Karpas-422 (cell line): ENCODE measurements around the gene HAGHL. TPM values are rescaled to one million over a fixed set of nuclear protein-coding genes. Genes with fewer than 3 reads are reported as not detected.
"Not testable (repeated sequence)": the region's sequence is repeated elsewhere in the genome, so short reads cannot be mapped to it uniquely, and the experiment has no call there.

Experiments
- DNase-seq: peaks from one replicate; pipeline ENCODE4 v3.0.0-alpha.2; 2015
- H2AFZ ChIP-seq: fragments of 200-600 bp; sonication (generic); 2 replicates; pipeline ENCODE4 v1.6.1; 2014; ENCODE audit warnings: antibody characterized with exemption, low read length, mixed read lengths
- H3K27ac ChIP-seq: fragments of 200-600 bp; sonication (generic); 2 replicates; pipeline ENCODE4 v1.5.1; 2014; ENCODE audit warnings: mild to moderate bottlenecking, low read length, moderate library complexity
- H3K27me3 ChIP-seq: fragments of 200-600 bp; sonication (generic); 2 replicates; pipeline ENCODE4 v1.6.1; 2014; ENCODE audit warnings: low read length, mixed read lengths
- H3K36me3 ChIP-seq: fragments of 200-600 bp; sonication (generic); 2 replicates; pipeline ENCODE4 v1.6.1; 2014; ENCODE audit warnings: low read length, mixed read lengths; ENCODE audit not compliant: insufficient read depth
- H3K4me1 ChIP-seq: fragments of 200-600 bp; sonication (generic); 2 replicates; pipeline ENCODE4 v1.6.1; 2014; ENCODE audit warnings: mild to moderate bottlenecking, low read length, mixed read lengths
- H3K4me2 ChIP-seq: fragments of 200-600 bp; sonication (generic); 2 replicates; pipeline ENCODE4 v1.6.1; 2014; ENCODE audit warnings: low read length, low read depth, mild to moderate bottlenecking; ENCODE audit not compliant: poor library complexity, severe bottlenecking
- H3K4me3 ChIP-seq: fragments of 200-600 bp; sonication (generic); 2 replicates; pipeline ENCODE4 v1.5.1; 2014; ENCODE audit warnings: mild to moderate bottlenecking, antibody characterized with exemption, low read length, mixed read lengths
- H3K79me2 ChIP-seq: fragments of 200-600 bp; sonication (generic); 2 replicates; pipeline ENCODE4 v1.6.1; 2014; ENCODE audit warnings: mild to moderate bottlenecking, low read length, mixed read lengths
- H3K9ac ChIP-seq: fragments of 200-600 bp; sonication (generic); 2 replicates; pipeline ENCODE4 v1.6.0; 2014; ENCODE audit warnings: low read length
- H3K9me2 ChIP-seq: fragments of 200-600 bp; sonication (generic), shearing (Covaris generic); replicated peaks from 2 replicates; pipeline ENCODE4 v1.6.0; 2014; ENCODE audit warnings: mild to moderate bottlenecking, low read length, moderate library complexity; ENCODE audit not compliant: insufficient read depth
- H3K9me3 ChIP-seq: fragments of 300-700, 200-600 bp; sonication (generic); 2 replicates; pipeline ENCODE4 v1.6.1; 2014; ENCODE audit warnings: low read length, mixed read lengths
- H4K20me1 ChIP-seq: fragments of 200-600 bp; sonication (generic); 2 replicates; pipeline ENCODE4 v1.6.1; 2014; ENCODE audit warnings: mild to moderate bottlenecking, antibody characterized with exemption, low read length, low read depth; ENCODE audit not compliant: insufficient read depth
- small RNA-seq: library from RNA; depleted of rRNA; stranded (forward); fragments of <200 nt; gene quantifications from one replicate; pipeline ENCODE3, GENCODE V24; 2014
- total RNA-seq: library from RNA; depleted of rRNA; stranded (reverse); fragments of >200 nt; shearing (Covaris generic); gene quantifications from 2 replicates; pipeline ENCODE4 v1.2.3, GENCODE V29; 2014; ENCODE audit warnings: low replicate concordance; rRNA removed

Gene HAGHL
- total RNA-seq, 1 experiment from 2014 or later: 57.4 TPM

- not testable (repeated sequence) for H3K27me3 ChIP-seq, H2AFZ ChIP-seq, H3K4me1 ChIP-seq, H4K20me1 ChIP-seq, H3K27ac ChIP-seq, H3K9me2 ChIP-seq, H3K4me3 ChIP-seq, DNase-seq, H3K9me3 ChIP-seq, H3K79me2 ChIP-seq, H3K9ac ChIP-seq, H3K36me3 ChIP-seq, H3K4me2 ChIP-seq
Measured at GRCh38 chr16:776298-776697, 49.4 kb downstream of the HAGHL start.

DNA sequence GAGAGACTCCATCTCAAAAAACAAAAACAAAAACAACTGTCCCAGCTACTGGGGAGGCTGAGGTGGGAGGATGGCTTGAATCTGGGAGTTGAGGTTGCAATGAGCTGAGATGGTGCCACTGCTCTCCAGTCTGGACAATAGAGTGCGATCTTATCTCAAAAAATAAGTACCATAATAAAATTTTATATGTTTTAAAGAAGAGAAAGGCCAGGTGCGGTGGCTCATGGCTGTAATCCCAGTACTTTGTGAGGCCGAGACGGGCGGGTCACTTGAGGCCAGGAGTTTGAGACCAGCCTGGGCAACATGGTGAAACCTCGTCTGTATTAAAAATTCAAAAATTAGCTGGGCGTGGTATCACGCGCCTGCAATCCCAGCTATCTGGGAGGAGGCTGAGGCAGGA, 49.9 kb downstream of the HAGHL start:
- H3K9ac ChIP-seq: no peak overlapping the region

GRCh38 chr16:777826-778225, 50.9 kb downstream of the HAGHL start:
- H3K9ac ChIP-seq: no peak overlapping the region
- DNase-seq: no peak
- H3K9me2 ChIP-seq: no peaks in the 10 kb centered on the region
- H3K27me3 ChIP-seq: no peaks in the 10 kb centered on the region
- no peaks in the 10 kb centered on the region for H3K79me2 ChIP-seq
- no peak overlapping the region for H3K4me3 ChIP-seq
- no peaks in the 10 kb centered on the region for H4K20me1 ChIP-seq
- H3K9me3 ChIP-seq: no peaks in the 10 kb centered on the region
- H3K36me3 ChIP-seq: no peaks in the 10 kb centered on the region
- no peak overlapping the region for H2AFZ ChIP-seq
- H3K4me2 ChIP-seq: no peak overlapping the region
- peaks cover 3% of the 10 kb centered on the region for H3K4me1 ChIP-seq
- H3K27ac ChIP-seq: no peak overlapping the region

More for the DNA sequence above, 49.9 kb downstream of the HAGHL start:
- Histone ChIP-seq H3K4me1 (no peaks in the 10 kb centered on the region), H3K9me3 (no peaks in the 10 kb centered on the region), H3K27ac (no peak overlapping the region), H3K36me3 (no peaks in the 10 kb centered on the region), H3K27me3 (no peaks in the 10 kb centered on the region), H2AFZ (no peak overlapping the region), H3K79me2 (no peaks in the 10 kb centered on the region), H3K4me2 (no peak overlapping the region), H3K4me3 (no peak overlapping the region), H3K9me2 (no peaks in the 10 kb centered on the region), H4K20me1 (no peaks in the 10 kb centered on the region)
- no peak for DNase-seq

- DNase-seq: no peak
- Histone ChIP-seq H4K20me1 (no peaks in the 10 kb centered on the region), H3K79me2 (no peaks in the 10 kb centered on the region), H3K9me3 (no peaks in the 10 kb centered on the region), H3K4me3 (no peak overlapping the region), H2AFZ (no peak overlapping the region), H3K9me2 (no peaks in the 10 kb centered on the region), H3K36me3 (no peaks in the 10 kb centered on the region), H3K9ac (no peak overlapping the region), H3K4me2 (no peak overlapping the region), H3K27me3 (no peaks in the 10 kb centered on the region), H3K27ac (no peak overlapping the region), H3K4me1 (peaks cover 10% of the 10 kb centered on the region)
Measured at GRCh38 chr16:778447-778846, 51.5 kb downstream of the HAGHL start.

- no peak for DNase-seq
- H3K4me1 ChIP-seq: peaks cover 15% of the 10 kb centered on the region
- H3K9me2 ChIP-seq: no peaks in the 10 kb centered on the region
- H3K27ac ChIP-seq: no peak overlapping the region
- H2AFZ ChIP-seq: no peak overlapping the region
- no peaks in the 10 kb centered on the region for H3K36me3 ChIP-seq
- no peak overlapping the region for H3K9ac ChIP-seq
- no peaks in the 10 kb centered on the region for H3K27me3 ChIP-seq
- no peaks in the 10 kb centered on the region for H3K9me3 ChIP-seq
- no peaks in the 10 kb centered on the region for H4K20me1 ChIP-seq
- H3K4me2 ChIP-seq: no peak overlapping the region
- no peak overlapping the region for H3K4me3 ChIP-seq
- no peaks in the 10 kb centered on the region for H3K79me2 ChIP-seq
Measured at GRCh38 chr16:778909-779527, 52.1 kb downstream of the HAGHL start.

Small RNAs within 50 kb of the gene (small RNA-seq; reads per million reads assigned to genes)
- gene MIR662: not detected

Other genes starting within 250 kb of the HAGHL start
- gene CAPN15, start 199.4 kb upstream of the HAGHL start, total RNA-seq: 26.7 and 51.3 TPM in 2 replicates
- not detected in 2 replicates for gene PRR35, start 166.7 kb upstream of the HAGHL start, total RNA-seq
- 3.7 and 5.9 TPM in 2 replicates for gene NHLRC4, start 160.1 kb upstream of the HAGHL start, total RNA-seq
- gene PIGQ, start 157.1 kb upstream of the HAGHL start, total RNA-seq: 35.7 and 64.3 TPM in 2 replicates
- gene RAB40C, start 137.0 kb upstream of the HAGHL start, total RNA-seq: 5.9 and 11.3 TPM in 2 replicates
- 0.22 TPM in 1 of 2 replicates, not detected in the other for gene WFIKKN1, start 96.1 kb upstream of the HAGHL start, total RNA-seq
- gene METTL26, start 90.8 kb upstream of the HAGHL start, total RNA-seq: 149 and 293 TPM in 2 replicates
- gene MCRIP2, start 85.3 kb upstream of the HAGHL start, total RNA-seq: 41.7 and 137 TPM in 2 replicates
- gene WDR90, start 77.7 kb upstream of the HAGHL start, total RNA-seq: 37.2 and 55.2 TPM in 2 replicates
- gene RHOT2, start 59.0 kb upstream of the HAGHL start, total RNA-seq: 73.8 and 114 TPM in 2 replicates
- 3.6 and 15.2 TPM in 2 replicates for gene RHBDL1, start 51.4 kb upstream of the HAGHL start, total RNA-seq
- 142 and 145 TPM in 2 replicates for gene STUB1, start 46.7 kb upstream of the HAGHL start, total RNA-seq
- 27.6 and 28.1 TPM in 2 replicates for gene JMJD8, start 42.8 kb upstream of the HAGHL start, total RNA-seq
- 4.5 and 8.2 TPM in 2 replicates for gene WDR24, start 36.7 kb upstream of the HAGHL start, total RNA-seq
- 0.48 and 2.1 TPM in 2 replicates for gene FBXL16, start 21.3 kb upstream of the HAGHL start, total RNA-seq
- gene METRN, start 12.0 kb upstream of the HAGHL start, total RNA-seq: 25.2 and 132 TPM in 2 replicates
- 19.8 and 53.3 TPM in 2 replicates for gene ANTKMT, start 6.0 kb upstream of the HAGHL start, total RNA-seq
- gene CCDC78, start 663 bp upstream of the HAGHL start, total RNA-seq: 29.4 and 110 TPM in 2 replicates
- 32.1 and 77.4 TPM in 2 replicates for gene CIAO3, start 13.9 kb downstream of the HAGHL start, total RNA-seq
- 0.47 TPM in 1 of 2 replicates, not detected in the other for gene MSLN, start 33.6 kb downstream of the HAGHL start, total RNA-seq
- 26.6 and 61.1 TPM in 2 replicates for gene RPUSD1, start 61.3 kb downstream of the HAGHL start, total RNA-seq
- 7.9 and 35.2 TPM in 2 replicates for gene CHTF18, start 61.5 kb downstream of the HAGHL start, total RNA-seq
- gene GNG13, start 73.6 kb downstream of the HAGHL start, total RNA-seq: not detected in 2 replicates
- 12.2 and 16.7 TPM in 2 replicates for gene LMF1, start 243.9 kb downstream of the HAGHL start, total RNA-seq